H1 (cell line): ENCODE data around the gene CCDC124.

Experiments used
- ASH2L ChIP-seq: fragments of 200-600, 300-600 bp; sonication (generic); IDR thresholded peaks from one replicate; pipeline ENCODE4 v1.7.1; 2017; ENCODE audit warnings: low read length
- CHD2 ChIP-seq: IDR thresholded peaks from 2 replicates; pipeline ENCODE4 v1.6.1; 2012; ENCODE audit warnings: low read length, improper control_type of control experiment
- EGR1 ChIP-seq: IDR thresholded peaks from 2 replicates; pipeline ENCODE4 v1.6.1; 2011; ENCODE audit warnings: low read depth, low read length, borderline replicate concordance
- EP300 ChIP-seq, 2 experiments: IDR thresholded peaks; 1 replicate in 1 of 2; 2 replicates in 1 of 2; pipeline ENCODE4 v1.6.1; 2011 to 2012; ENCODE audit warnings: low read depth in 2 of 2, low read length in 2 of 2, mild to moderate bottlenecking in 2 of 2, borderline replicate concordance in 1 of 2, inconsistent platforms in 1 of 2, moderate library complexity in 1 of 2
- PHF8 ChIP-seq: fragments of 200-600 bp; sonication (generic); conservative IDR thresholded peaks from 2 replicates; pipeline ENCODE4 v1.7.1; 2012; ENCODE audit warnings: low read depth, mild to moderate bottlenecking, inconsistent platforms, low read length, moderate library complexity
- SP1 ChIP-seq: IDR thresholded peaks from 2 replicates; pipeline ENCODE4 v1.6.1; 2011; ENCODE audit warnings: low read depth, low read length
- TF ChIP-seq, protein P1 (sequence below), 3 experiments: IDR thresholded peaks; 1 replicate in 2 of 3; 2 replicates in 1 of 3; pipeline versions ENCODE4 v1.5.1 to v1.6.1; 2011; ENCODE audit warnings: low read length in 3 of 3, mild to moderate bottlenecking in 3 of 3, inconsistent platforms in 2 of 3, low read depth in 1 of 3, moderate library complexity in 1 of 3; ENCODE audit not compliant: insufficient read depth in 1 of 3; ENCODE audit errors: control extremely low read depth in 1 of 3

DNA sequence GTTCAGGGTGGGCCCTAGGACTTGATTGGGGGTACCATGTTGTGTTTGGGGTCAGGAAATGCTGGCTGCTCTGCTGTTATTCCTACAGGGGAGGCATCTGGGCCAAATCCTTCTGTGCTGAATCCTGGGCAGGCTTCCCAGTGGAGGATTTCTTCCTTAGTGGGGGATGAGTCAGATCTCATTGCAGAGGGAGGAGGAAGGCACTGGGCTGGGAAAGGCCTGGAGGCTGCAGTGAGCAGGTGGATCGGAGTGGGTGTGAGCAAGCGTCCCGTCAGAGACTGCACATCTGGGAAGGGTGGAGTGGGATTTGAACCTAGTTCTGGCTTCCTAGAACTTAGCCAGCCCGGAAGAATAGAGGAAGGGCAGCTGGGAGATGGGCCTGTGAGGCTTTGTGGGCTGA is 11.5 kb downstream of the CCDC124 start:
- TF ChIP-seq, protein P1, sequence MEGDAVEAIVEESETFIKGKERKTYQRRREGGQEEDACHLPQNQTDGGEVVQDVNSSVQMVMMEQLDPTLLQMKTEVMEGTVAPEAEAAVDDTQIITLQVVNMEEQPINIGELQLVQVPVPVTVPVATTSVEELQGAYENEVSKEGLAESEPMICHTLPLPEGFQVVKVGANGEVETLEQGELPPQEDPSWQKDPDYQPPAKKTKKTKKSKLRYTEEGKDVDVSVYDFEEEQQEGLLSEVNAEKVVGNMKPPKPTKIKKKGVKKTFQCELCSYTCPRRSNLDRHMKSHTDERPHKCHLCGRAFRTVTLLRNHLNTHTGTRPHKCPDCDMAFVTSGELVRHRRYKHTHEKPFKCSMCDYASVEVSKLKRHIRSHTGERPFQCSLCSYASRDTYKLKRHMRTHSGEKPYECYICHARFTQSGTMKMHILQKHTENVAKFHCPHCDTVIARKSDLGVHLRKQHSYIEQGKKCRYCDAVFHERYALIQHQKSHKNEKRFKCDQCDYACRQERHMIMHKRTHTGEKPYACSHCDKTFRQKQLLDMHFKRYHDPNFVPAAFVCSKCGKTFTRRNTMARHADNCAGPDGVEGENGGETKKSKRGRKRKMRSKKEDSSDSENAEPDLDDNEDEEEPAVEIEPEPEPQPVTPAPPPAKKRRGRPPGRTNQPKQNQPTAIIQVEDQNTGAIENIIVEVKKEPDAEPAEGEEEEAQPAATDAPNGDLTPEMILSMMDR (IDR thresholded peaks at IDR 0.05; ENCODE audit: control extremely low read depth in 1 of 3, insufficient read depth in 1 of 3, low read depth in 1 of 3, low read length in 3 of 3) = no peak
- no peak for TF ChIP-seq SP1
- no peak for TF ChIP-seq ASH2L
- no peak for TF ChIP-seq CHD2
- TF ChIP-seq EP300 (IDR thresholded peaks at IDR 0.05; ENCODE audit: borderline replicate concordance in 1 of 2, low read depth in 2 of 2, low read length in 2 of 2) = no peak
- TF ChIP-seq EGR1 = no peak
- no peak for TF ChIP-seq PHF8
